NCI-H524 (cell line): ENCODE data around the gene EP300.
"Not testable (repeated sequence)": the region's sequence is repeated elsewhere in the genome, so short reads cannot be mapped to it uniquely, and the experiment has no call there.

Experiments used
- DNase-seq, 2 experiments: peaks; one replicate each; lab custom pipeline; 2025; lab: John Stamatoyannopoulos, UW

EP300 gene

DNA sequence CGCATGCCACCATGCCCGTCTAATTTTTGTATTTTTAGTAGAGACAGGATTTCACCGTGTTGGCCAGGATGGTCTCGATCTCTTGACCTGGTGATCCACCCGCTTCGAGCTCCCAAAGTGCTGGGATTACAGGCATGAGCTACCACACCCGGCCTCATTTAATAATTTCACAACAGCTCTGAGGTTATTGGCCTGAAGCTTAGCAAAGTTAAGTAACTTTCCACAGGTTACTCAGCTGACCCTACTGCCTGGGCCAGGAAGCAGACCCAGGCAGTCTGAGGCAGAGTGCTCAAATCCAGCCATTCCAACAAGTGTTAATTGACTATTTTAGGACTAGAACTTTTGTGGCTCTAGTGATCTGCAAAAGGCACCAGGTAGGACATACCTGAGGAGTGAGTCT lies 60.5 kb downstream of the EP300 start:
- DNase-seq: no peak

- DNase-seq: no peak
Observed at GRCh38 chr22:41157083-41157482, 64.7 kb downstream of the EP300 start.

DNA sequence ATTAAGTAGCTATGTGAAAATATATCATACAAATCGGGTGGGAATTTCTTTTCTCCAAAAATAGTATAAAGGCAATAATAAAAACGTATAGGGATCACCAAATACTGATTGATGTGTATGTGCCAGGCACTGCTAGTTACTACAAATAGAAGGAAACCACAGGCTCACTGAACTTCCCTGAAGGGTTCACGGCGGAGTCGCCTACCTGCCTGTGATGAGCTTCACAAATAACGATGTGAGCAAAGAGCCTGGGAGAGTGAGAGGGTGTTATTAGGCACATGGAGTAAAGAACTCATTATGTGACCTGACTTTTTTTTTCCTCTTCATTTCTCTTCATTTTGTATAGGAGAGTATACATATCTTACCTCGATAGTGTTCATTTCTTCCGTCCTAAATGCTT lies 76.8 kb downstream of the EP300 start:
- DNase-seq: no peak

GRCh38 chr22:41171996-41172395 lies 79.6 kb downstream of the EP300 start:
- DNase-seq: no peak

- no peak for DNase-seq
Observed at GRCh38 chr22:41175546-41175945, 83.2 kb downstream of the EP300 start.

DNA sequence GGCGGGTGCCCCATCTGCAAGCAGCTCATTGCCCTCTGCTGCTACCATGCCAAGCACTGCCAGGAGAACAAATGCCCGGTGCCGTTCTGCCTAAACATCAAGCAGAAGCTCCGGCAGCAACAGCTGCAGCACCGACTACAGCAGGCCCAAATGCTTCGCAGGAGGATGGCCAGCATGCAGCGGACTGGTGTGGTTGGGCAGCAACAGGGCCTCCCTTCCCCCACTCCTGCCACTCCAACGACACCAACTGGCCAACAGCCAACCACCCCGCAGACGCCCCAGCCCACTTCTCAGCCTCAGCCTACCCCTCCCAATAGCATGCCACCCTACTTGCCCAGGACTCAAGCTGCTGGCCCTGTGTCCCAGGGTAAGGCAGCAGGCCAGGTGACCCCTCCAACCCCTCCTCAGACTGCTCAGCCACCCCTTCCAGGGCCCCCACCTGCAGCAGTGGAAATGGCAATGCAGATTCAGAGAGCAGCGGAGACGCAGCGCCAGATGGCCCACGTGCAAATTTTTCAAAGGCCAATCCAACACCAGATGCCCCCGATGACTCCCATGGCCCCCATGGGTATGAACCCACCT lies 84.7 kb downstream of the EP300 start:
- no peak for DNase-seq

DNA sequence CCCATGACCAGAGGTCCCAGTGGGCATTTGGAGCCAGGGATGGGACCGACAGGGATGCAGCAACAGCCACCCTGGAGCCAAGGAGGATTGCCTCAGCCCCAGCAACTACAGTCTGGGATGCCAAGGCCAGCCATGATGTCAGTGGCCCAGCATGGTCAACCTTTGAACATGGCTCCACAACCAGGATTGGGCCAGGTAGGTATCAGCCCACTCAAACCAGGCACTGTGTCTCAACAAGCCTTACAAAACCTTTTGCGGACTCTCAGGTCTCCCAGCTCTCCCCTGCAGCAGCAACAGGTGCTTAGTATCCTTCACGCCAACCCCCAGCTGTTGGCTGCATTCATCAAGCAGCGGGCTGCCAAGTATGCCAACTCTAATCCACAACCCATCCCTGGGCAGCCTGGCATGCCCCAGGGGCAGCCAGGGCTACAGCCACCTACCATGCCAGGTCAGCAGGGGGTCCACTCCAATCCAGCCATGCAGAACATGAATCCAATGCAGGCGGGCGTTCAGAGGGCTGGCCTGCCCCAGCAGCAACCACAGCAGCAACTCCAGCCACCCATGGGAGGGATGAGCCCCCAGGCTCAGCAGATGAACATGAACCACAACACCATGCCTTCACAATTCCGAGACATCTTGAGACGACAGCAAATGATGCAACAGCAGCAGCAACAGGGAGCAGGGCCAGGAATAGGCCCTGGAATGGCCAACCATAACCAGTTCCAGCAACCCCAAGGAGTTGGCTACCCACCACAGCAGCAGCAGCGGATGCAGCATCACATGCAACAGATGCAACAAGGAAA lies 85.4 kb downstream of the EP300 start:
- no peak for DNase-seq

DNA sequence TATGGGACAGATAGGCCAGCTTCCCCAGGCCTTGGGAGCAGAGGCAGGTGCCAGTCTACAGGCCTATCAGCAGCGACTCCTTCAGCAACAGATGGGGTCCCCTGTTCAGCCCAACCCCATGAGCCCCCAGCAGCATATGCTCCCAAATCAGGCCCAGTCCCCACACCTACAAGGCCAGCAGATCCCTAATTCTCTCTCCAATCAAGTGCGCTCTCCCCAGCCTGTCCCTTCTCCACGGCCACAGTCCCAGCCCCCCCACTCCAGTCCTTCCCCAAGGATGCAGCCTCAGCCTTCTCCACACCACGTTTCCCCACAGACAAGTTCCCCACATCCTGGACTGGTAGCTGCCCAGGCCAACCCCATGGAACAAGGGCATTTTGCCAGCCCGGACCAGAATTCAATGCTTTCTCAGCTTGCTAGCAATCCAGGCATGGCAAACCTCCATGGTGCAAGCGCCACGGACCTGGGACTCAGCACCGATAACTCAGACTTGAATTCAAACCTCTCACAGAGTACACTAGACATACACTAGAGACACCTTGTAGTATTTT lies 86.1 kb downstream of the EP300 start:
- DNase-seq: no peak

GRCh38 chr22:41180362-41180761 lies 88.0 kb downstream of the EP300 start:
- DNase-seq: not testable (repeated sequence)

GRCh38 chr22:41180926-41181325 lies 88.5 kb downstream of the EP300 start:
- no peak for DNase-seq

- no peak for DNase-seq
Observed at GRCh38 chr22:41181349-41182241, 89.2 kb downstream of the EP300 start.

DNA sequence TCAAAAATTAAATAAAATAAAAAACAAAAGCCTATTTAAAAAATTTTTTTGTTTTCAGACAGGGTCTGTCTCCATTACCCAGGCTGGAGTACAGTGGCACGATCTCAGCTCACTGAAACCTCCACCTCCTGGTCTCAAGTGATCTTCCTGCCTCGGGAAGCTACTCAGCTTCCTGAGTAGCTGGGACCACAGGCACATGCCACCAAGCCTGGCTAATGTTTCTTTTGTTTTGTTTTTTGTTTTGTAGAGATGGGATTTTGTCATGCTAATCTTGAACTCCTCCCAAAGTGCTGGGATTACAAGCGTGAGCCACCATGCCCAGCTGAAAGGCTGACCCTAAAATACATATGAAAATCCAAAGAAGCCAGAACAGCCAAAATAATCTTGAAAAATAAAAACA lies 92.3 kb downstream of the EP300 start:
- no peak for DNase-seq

DNA sequence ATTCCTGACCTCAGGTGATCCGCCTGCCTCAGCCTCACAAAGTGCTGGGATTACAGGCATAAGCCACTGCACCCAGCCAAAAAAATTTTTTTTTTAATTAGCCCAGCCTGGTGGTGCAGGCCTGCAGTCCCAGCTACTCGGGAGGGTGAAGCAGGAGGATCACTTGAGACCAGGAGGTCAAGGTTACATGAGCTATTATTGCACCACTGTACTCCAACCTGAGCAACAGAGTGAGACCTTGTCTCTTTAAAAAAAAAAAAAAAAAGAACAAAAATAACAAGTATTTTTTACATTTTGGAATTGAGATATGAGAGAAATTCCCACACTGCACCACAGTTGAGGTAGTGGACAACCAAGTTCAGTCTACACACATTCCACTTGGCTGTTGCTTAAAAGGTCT lies 99.1 kb downstream of the EP300 start:
- DNase-seq: no peak

DNA sequence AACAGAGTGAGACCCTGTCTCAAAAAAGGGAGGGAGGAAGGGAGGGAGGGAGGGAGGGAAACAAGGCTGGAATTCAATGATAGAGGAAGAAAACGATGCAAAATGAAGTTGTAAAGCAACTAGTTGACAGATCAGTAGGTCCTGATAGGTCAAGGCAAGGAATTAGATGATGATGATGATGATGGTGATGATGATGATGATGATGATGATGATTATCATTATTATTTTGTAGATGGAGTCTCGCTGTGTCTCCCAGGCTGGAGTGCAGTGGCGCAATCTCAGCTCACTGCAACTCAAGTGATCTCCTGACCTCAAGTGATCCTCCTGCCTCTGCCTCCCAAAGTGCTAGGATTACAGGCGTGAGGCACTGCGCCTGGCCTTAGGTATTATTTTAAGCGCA lies 101.4 kb downstream of the EP300 start:
- no peak for DNase-seq

- peak; percentile 77 for DNase-seq
Observed at GRCh38 chr22:41197038-41197972, 104.9 kb downstream of the EP300 start.

GRCh38 chr22:41198027-41198580 lies 105.7 kb downstream of the EP300 start:
- DNase-seq: peak in 1 of 2 experiments; percentile 37

DNA sequence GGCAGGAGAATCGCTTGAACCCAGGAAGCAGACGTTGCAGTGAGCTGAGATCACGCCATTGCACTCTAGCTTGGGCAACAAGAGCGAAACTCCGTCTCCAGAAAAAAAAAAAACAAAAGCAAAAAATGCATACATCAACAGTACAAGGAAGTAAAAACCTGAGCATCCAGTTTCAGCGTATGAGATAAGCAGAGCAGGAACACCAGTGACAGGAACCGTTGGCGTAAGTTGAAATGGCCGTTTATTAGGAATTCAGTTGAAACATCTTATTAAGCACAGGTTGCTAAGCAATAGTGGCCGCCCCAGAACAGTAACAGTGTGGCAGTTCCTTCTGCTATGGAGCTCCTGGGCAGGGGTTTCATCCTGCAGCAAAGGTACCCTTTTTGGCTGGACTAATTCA lies 108.7 kb downstream of the EP300 start:
- no peak for DNase-seq

DNA sequence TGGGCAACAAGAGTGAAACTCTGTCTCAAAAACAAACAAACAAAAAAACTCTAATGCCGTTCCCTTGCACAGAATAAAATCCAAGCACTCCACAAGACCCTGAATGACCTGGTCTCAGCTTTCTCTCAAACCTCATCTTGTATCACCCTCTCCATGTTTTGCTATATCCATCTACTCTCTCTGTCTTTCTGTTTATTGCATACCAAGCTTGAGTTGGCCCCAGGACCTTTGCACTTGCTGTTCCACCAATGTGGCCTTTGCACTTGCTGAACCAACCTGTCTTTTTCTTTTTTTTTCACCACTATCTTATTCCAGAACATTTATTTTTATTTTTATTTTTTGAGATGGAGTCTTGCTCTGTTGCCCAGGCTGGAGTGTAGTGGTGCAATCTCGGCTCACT lies 110.7 kb downstream of the EP300 start:
- no peak for DNase-seq

DNA sequence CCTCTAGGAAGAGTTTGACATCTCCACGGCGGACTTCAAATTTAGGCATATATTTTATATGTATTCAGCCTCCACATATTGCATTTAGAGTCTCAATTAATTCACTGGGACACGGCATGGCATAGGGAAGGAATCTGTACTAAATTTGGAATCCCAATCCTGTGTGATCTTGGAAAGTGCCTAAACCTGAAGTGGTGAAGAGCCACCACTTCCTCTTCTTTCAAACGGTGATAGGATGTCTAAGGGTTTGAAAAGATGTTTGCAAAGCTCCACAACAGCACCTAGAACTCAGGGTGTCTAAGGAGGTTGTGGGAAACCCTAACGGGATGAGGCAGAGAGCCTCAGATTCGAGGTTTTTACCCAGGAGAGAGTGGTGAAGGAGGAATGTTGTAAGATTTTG lies 111.7 kb downstream of the EP300 start:
- DNase-seq: no peak

DNA sequence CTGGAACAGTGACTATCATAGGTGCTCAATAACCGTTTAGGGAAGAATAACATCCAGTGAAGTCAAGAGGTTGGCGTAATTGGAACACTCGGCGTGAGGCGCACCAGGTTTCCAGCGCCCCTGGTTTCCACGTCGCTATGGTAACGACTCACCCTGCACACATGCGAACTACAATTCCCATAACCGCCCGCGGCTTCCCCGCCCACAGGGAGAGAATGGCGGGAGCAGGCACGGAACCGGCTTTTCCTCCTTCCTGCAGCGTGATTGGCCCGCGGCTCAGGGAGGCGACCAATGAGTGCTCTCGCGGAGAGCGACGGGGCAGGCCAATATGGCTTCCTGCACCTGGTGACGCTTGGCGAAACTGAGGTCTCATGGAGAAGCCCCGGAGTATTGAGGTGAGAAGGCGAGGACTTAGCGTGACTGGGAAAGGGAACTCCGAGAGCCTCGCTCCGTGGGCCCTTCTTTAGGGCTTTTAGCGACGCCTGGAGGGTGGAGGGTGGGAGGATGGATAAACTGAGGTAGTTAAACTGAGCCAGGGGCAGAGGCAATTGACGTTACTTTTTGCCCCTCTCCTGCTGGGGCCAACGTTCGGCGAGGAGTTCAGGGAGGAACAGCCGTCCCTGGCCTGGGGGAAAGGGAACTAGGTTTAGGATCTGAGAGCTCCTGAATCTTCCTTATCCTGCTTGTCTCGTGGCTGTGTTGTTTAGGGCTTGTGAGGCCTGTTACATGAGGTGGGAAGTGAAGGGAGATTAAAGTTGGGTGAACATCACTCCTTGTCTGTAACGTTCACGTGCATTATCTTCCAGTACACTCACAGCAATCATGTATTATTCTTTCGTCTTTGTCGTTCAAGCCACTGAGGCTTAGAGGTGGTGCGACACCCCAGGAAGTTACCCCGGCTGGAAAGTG lies 112.9 kb downstream of the EP300 start, which contains the start of gene L3MBTL2:
Gene L3MBTL2, plus strand, starts transcription at position 321 of the 909 bp plus-strand sequence. Its CDS starts 51 bp downstream, at position 372.
- DNase-seq: peak; percentile 99
